NCI-H1436 (cell line): ENCODE measurements around the gene TENT5C.

Source experiments
- DNase-seq: peaks from one replicate; lab custom pipeline; 2025; lab: John Stamatoyannopoulos, UW

The TENT5C gene

GRCh38 chr1:117636637-117637425, 31.0 kb downstream of the TENT5C start:
- no peak for DNase-seq

GRCh38 chr1:117638141-117638540, 32.3 kb downstream of the TENT5C start:
- no peak for DNase-seq

- no peak for DNase-seq
Observed at GRCh38 chr1:117638759-117639158, 32.9 kb downstream of the TENT5C start.

- no peak for DNase-seq
Observed at GRCh38 chr1:117639741-117640140, 33.9 kb downstream of the TENT5C start.

- no peak for DNase-seq
Observed at GRCh38 chr1:117641536-117641935, 35.7 kb downstream of the TENT5C start.

GRCh38 chr1:117642963-117643362, 37.1 kb downstream of the TENT5C start:
- DNase-seq: no peak

GRCh38 chr1:117643601-117644000, 37.8 kb downstream of the TENT5C start:
- DNase-seq: no peak

GRCh38 chr1:117644696-117645311, 39.0 kb downstream of the TENT5C start:
- DNase-seq: no peak

- DNase-seq: no peak
Observed at GRCh38 chr1:117645343-117645742, 39.5 kb downstream of the TENT5C start.

- DNase-seq: no peak
Observed at GRCh38 chr1:117646007-117646811, 40.4 kb downstream of the TENT5C start.

- no peak for DNase-seq
Observed at GRCh38 chr1:117646956-117647355, 41.1 kb downstream of the TENT5C start.

- DNase-seq: no peak
Observed at GRCh38 chr1:117648015-117648414, 42.2 kb downstream of the TENT5C start.

- no peak for DNase-seq
Observed at GRCh38 chr1:117650840-117651568, 45.2 kb downstream of the TENT5C start.

- no peak for DNase-seq
Observed at GRCh38 chr1:117651616-117652015, 45.8 kb downstream of the TENT5C start.

GRCh38 chr1:117652421-117652820, 46.6 kb downstream of the TENT5C start:
- DNase-seq: no peak

GRCh38 chr1:117653195-117653594, 47.3 kb downstream of the TENT5C start:
- DNase-seq: no peak

- no peak for DNase-seq
Observed at GRCh38 chr1:117653732-117654492, 48.1 kb downstream of the TENT5C start.

GRCh38 chr1:117654493-117655219, 48.8 kb downstream of the TENT5C start:
- no peak for DNase-seq

- DNase-seq: no peak
Observed at GRCh38 chr1:117655220-117655577, 49.4 kb downstream of the TENT5C start.

GRCh38 chr1:117656202-117656641, 50.4 kb downstream of the TENT5C start:
- no peak for DNase-seq

- no peak for DNase-seq
Observed at GRCh38 chr1:117657031-117657430, 51.2 kb downstream of the TENT5C start.
